ENCODE data around the gene VAV3.
"Not testable (repeated sequence)": the region's sequence is repeated elsewhere in the genome, so short reads cannot be mapped to it uniquely, and the experiment has no call there.

VAV3 gene

GRCh38 chr1:107681001-107681479 is 283.9 kb downstream of the VAV3 start:
- DNase-seq (ENCODE audit: low read depth) = no peak

GRCh38 chr1:107680579-107680985 is 284.4 kb downstream of the VAV3 start:
- DNase-seq (ENCODE audit: low read depth) = no peak

- DNase-seq (ENCODE audit: low read depth) = no peak
Observed at GRCh38 chr1:107679411-107679953, 285.5 kb downstream of the VAV3 start.

- no peak for DNase-seq (ENCODE audit: low read depth)
Observed at GRCh38 chr1:107678993-107679392, 286.0 kb downstream of the VAV3 start.

GRCh38 chr1:107677697-107678096 is 287.3 kb downstream of the VAV3 start:
- no peak for DNase-seq (ENCODE audit: low read depth)

- DNase-seq (ENCODE audit: low read depth) = no peak
Observed at GRCh38 chr1:107674486-107674885, 290.5 kb downstream of the VAV3 start.

- no peak for DNase-seq (ENCODE audit: low read depth)
Observed at GRCh38 chr1:107673006-107673405, 292.0 kb downstream of the VAV3 start.

- DNase-seq (ENCODE audit: low read depth) = no peak
Observed at GRCh38 chr1:107670397-107671040, 294.5 kb downstream of the VAV3 start.

GRCh38 chr1:107669996-107670395 is 295.0 kb downstream of the VAV3 start:
- DNase-seq (ENCODE audit: low read depth) = no peak

- DNase-seq (ENCODE audit: low read depth) = no peak
Observed at GRCh38 chr1:107668762-107669161, 296.2 kb downstream of the VAV3 start.

GRCh38 chr1:107666493-107666892 is 298.5 kb downstream of the VAV3 start:
- no peak for DNase-seq (ENCODE audit: low read depth)

- DNase-seq (ENCODE audit: low read depth) = no peak
Observed at GRCh38 chr1:107664982-107665925, 299.7 kb downstream of the VAV3 start.

- DNase-seq (ENCODE audit: low read depth) = no peak
Observed at GRCh38 chr1:107662971-107663370, 302.0 kb downstream of the VAV3 start.

GRCh38 chr1:107661158-107661557 is 303.8 kb downstream of the VAV3 start:
- no peak for DNase-seq (ENCODE audit: low read depth)

GRCh38 chr1:107659961-107660360 is 305.0 kb downstream of the VAV3 start:
- no peak for DNase-seq (ENCODE audit: low read depth)

- no peak for DNase-seq (ENCODE audit: low read depth)
Observed at GRCh38 chr1:107657356-107657755, 307.6 kb downstream of the VAV3 start.

GRCh38 chr1:107653765-107654164 is 311.2 kb downstream of the VAV3 start:
- no peak for DNase-seq (ENCODE audit: low read depth)

GRCh38 chr1:107653005-107653404 is 312.0 kb downstream of the VAV3 start:
- DNase-seq (ENCODE audit: low read depth) = no peak

- DNase-seq (ENCODE audit: low read depth) = not testable (repeated sequence)
Observed at GRCh38 chr1:107650825-107651224, 314.2 kb downstream of the VAV3 start.

- no peak for DNase-seq (ENCODE audit: low read depth)
Observed at GRCh38 chr1:107649023-107649422, 316.0 kb downstream of the VAV3 start.

GRCh38 chr1:107648071-107648470 is 316.9 kb downstream of the VAV3 start:
- no peak for DNase-seq (ENCODE audit: low read depth)

GRCh38 chr1:107647012-107647411 is 318.0 kb downstream of the VAV3 start:
- DNase-seq (ENCODE audit: low read depth) = no peak

GRCh38 chr1:107643766-107644165 is 321.2 kb downstream of the VAV3 start:
- no peak for DNase-seq (ENCODE audit: low read depth)
